NCI-H128 (cell line): ENCODE results near the gene FHOD3.

Experiments used
- DNase-seq: peaks from one replicate; lab custom pipeline; 2025; ENCODE audit not compliant: unreplicated experiment; lab: John Stamatoyannopoulos, UW

FHOD3 gene

GRCh38 chr18:36403896-36404820, 106.6 kb downstream of the FHOD3 start:
- DNase-seq = no peak

GRCh38 chr18:36405611-36406010, 108.1 kb downstream of the FHOD3 start:
- DNase-seq = no peak

GRCh38 chr18:36406805-36407204, 109.3 kb downstream of the FHOD3 start:
- DNase-seq = no peak

GRCh38 chr18:36408606-36409005, 111.1 kb downstream of the FHOD3 start:
- no peak for DNase-seq

GRCh38 chr18:36409779-36410178, 112.3 kb downstream of the FHOD3 start:
- DNase-seq = no peak

GRCh38 chr18:36410346-36410745, 112.8 kb downstream of the FHOD3 start:
- no peak for DNase-seq

GRCh38 chr18:36411745-36412168, 114.2 kb downstream of the FHOD3 start:
- DNase-seq = no peak

GRCh38 chr18:36412778-36413177, 115.3 kb downstream of the FHOD3 start:
- DNase-seq = no peak

- no peak for DNase-seq
These were observed 117.7 kb downstream of the FHOD3 start for GRCh38 chr18:36415171-36415570.

- no peak for DNase-seq
These were observed 118.1 kb downstream of the FHOD3 start for GRCh38 chr18:36415625-36416024.

GRCh38 chr18:36419188-36419899, 121.8 kb downstream of the FHOD3 start:
- DNase-seq = no peak

GRCh38 chr18:36419900-36420531, 122.5 kb downstream of the FHOD3 start:
- no peak for DNase-seq

- no peak for DNase-seq
These were observed 123.3 kb downstream of the FHOD3 start for GRCh38 chr18:36420826-36421225.

- no peak for DNase-seq
These were observed 127.2 kb downstream of the FHOD3 start for GRCh38 chr18:36424741-36425142.

- no peak for DNase-seq
These were observed 129.9 kb downstream of the FHOD3 start for GRCh38 chr18:36427369-36427768.

- no peak for DNase-seq
These were observed 130.3 kb downstream of the FHOD3 start for GRCh38 chr18:36427831-36428230.

GRCh38 chr18:36428431-36429029, 131.0 kb downstream of the FHOD3 start:
- DNase-seq = no peak

GRCh38 chr18:36432880-36433555, 135.5 kb downstream of the FHOD3 start:
- DNase-seq = no peak

GRCh38 chr18:36436387-36436786, 138.9 kb downstream of the FHOD3 start:
- DNase-seq = no peak

GRCh38 chr18:36440614-36441013, 143.1 kb downstream of the FHOD3 start:
- no peak for DNase-seq
